Duodenal mucosa (tissue), 2 donors: ENCODE data around the gene IMMP2L.
"Not testable (repeated sequence)": the region's sequence is repeated elsewhere in the genome, so short reads cannot be mapped to it uniquely, and the experiment has no call there.

Experiments used
- H3K27ac ChIP-seq: one replicate; pipeline ENCODE4 v1.7.0; 2013; ENCODE audit warnings: low read depth, low read length
- H3K27me3 ChIP-seq, 2 donors: one replicate each; pipeline ENCODE4 v1.7.0; 2013; ENCODE audit warnings: low read length in 2 of 2, control low read depth in 1 of 2; ENCODE audit not compliant: insufficient read depth in 2 of 2, control insufficient read depth in 1 of 2
- H3K36me3 ChIP-seq, 2 donors: one replicate each; pipeline ENCODE4 v1.7.0; 2013; ENCODE audit warnings: low read length in 2 of 2, control low read depth in 1 of 2; ENCODE audit not compliant: insufficient read depth in 2 of 2, control insufficient read depth in 1 of 2
- H3K4me1 ChIP-seq, 2 donors: one replicate each; pipeline ENCODE4 v1.7.0; 2013; ENCODE audit warnings: low read length in 2 of 2, control low read depth in 1 of 2; ENCODE audit not compliant: insufficient read depth in 2 of 2, control insufficient read depth in 1 of 2
- H3K4me3 ChIP-seq, 2 donors: one replicate each; pipeline ENCODE4 v1.7.0; 2013; ENCODE audit warnings: low read length in 2 of 2, low read depth in 1 of 2
- H3K9ac ChIP-seq, 2 donors: one replicate each; pipeline ENCODE4 v1.7.0; 2013; ENCODE audit warnings: low read length in 2 of 2, low read depth in 1 of 2
- H3K9me3 ChIP-seq, 2 donors: one replicate each; pipeline ENCODE4 v1.7.0; 2013; ENCODE audit warnings: low read length in 2 of 2, control low read depth in 1 of 2; ENCODE audit not compliant: control insufficient read depth in 1 of 2

IMMP2L gene

GRCh38 chr7:111264981-111265380 is 297.3 kb downstream of the IMMP2L start:
- no peak overlapping the region for H3K9ac ChIP-seq
- H3K36me3 ChIP-seq = no peaks in the 10 kb centered on the region
- peaks cover 0 to 3% of the 10 kb centered on the region in 2 donors for H3K4me1 ChIP-seq
- H3K9me3 ChIP-seq = no peaks in the 10 kb centered on the region
- no peak overlapping the region for H3K27ac ChIP-seq
- H3K4me3 ChIP-seq = no peak overlapping the region
- no peaks in the 10 kb centered on the region for H3K27me3 ChIP-seq

DNA sequence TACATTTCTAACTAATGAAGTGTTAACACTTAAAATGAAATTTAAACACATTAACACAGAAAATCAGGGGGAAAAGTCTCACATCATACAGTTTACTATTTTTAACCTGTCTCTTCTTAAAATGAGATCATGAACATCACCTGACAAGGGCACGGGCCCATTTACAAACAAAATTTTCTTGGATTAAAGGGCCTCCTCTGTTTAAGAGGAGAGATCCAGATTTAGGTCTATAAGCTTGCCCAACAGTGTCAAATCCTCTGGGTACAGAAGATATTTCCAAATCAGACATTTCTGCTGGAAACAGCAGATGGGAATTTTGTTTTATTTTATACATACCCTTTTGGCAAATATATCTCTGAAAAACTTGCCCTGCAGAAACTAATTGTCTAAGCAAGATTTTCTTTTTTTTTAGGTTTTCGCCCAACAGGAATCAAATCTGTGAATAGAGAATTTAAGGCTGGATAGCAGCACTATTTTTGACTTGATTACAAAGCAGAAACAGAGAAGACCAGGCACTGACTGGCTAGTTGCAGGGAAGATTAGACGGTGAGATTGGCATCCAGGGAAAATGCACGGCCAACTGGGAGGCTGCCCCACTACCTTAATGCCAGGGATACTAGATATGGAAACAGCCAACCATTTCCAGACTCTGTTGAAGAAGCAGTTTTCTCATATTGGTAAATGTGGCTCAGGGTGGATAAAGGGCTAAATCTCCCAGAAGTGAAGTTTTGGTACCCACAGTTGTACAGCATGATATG is 298.0 kb downstream of the IMMP2L start:
- H3K4me1 ChIP-seq = peaks cover 0 to 3% of the 10 kb centered on the region in 2 donors
- H3K4me3 ChIP-seq = no peak overlapping the region
- no peaks in the 10 kb centered on the region for H3K27me3 ChIP-seq
- no peaks in the 10 kb centered on the region for H3K9me3 ChIP-seq
- no peaks in the 10 kb centered on the region for H3K36me3 ChIP-seq
- no peak overlapping the region for H3K9ac ChIP-seq
- no peak overlapping the region for H3K27ac ChIP-seq

DNA sequence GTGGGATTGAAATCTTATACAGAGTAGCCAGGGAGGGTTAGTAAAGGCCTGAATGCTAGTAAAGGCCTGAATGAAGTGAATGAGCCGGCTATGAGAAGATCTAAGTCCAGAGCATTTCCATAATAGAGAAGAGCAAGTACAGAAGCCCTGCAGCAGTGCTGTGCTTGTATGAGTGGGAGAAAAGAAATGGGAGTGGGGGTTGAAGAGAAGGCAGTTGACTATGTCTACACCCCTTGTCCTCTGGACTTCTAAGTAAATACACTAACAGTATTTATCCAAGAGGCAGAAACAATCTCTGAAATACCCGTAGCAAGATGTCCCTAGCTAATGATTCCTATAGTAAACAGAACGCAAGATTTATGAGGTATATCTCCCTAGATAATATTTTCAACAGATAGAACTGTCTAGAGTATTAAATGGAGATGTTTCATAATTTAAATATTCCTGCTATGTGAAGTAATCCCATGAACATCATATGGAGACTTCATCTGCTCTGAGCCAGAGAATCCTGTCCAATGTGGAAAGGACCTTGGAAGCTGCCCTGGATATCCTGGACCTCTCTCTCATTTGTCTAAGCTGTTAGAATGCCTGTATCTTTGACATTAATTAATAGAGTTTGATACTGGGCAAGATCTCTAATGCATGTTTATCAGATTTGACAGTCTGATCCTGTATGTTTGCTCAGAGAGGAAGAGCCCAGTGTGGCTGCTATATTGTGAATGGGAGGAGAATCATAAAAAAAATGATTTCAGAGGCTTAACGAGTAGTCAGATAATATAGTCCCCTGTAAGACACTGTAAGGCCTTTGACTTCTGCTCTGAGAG is 299.8 kb downstream of the IMMP2L start:
- no peak overlapping the region for H3K4me3 ChIP-seq
- H3K27ac ChIP-seq = no peak overlapping the region
- peaks cover 0 to 3% of the 10 kb centered on the region in 2 donors for H3K4me1 ChIP-seq
- H3K9me3 ChIP-seq = no peaks in the 10 kb centered on the region
- H3K9ac ChIP-seq = no peak overlapping the region
- H3K36me3 ChIP-seq = no peaks in the 10 kb centered on the region
- H3K27me3 ChIP-seq = no peaks in the 10 kb centered on the region

DNA sequence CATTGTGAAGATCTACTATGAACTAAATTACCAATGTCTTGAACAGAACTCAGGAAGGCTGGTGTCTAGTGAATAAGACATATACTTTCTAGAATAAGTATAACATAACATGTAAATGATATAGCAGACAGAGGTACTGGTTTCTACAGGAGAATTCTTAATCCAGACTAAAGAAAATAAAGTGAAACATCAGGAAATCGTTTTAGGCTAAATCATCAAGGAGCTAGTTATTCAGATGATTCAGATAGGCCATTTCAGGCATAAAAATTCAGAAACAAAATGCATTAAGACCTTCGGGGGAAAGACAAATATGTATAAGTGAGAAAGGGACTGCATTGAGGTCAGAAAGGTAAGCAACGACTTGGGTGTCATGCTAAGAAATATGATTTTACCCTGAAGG is 300.8 kb downstream of the IMMP2L start:
- peaks cover 0 to 3% of the 10 kb centered on the region in 2 donors for H3K4me1 ChIP-seq
- no peak overlapping the region for H3K4me3 ChIP-seq
- H3K36me3 ChIP-seq = no peaks in the 10 kb centered on the region
- no peaks in the 10 kb centered on the region for H3K27me3 ChIP-seq
- no peaks in the 10 kb centered on the region for H3K9me3 ChIP-seq
- no peak overlapping the region for H3K9ac ChIP-seq
- no peak overlapping the region for H3K27ac ChIP-seq

- no peaks in the 10 kb centered on the region for H3K36me3 ChIP-seq
- H3K27ac ChIP-seq = no peak overlapping the region
- no peaks in the 10 kb centered on the region for H3K4me1 ChIP-seq
- H3K4me3 ChIP-seq = no peak overlapping the region
- H3K9ac ChIP-seq = no peak overlapping the region
- no peaks in the 10 kb centered on the region for H3K27me3 ChIP-seq
- no peaks in the 10 kb centered on the region for H3K9me3 ChIP-seq
Measured at GRCh38 chr7:111259991-111260390, 302.3 kb downstream of the IMMP2L start.

- Histone ChIP-seq H3K36me3 (no peaks in the 10 kb centered on the region), H3K4me3 (no peak overlapping the region)
Measured at GRCh38 chr7:111256391-111256790, 305.9 kb downstream of the IMMP2L start.

DNA sequence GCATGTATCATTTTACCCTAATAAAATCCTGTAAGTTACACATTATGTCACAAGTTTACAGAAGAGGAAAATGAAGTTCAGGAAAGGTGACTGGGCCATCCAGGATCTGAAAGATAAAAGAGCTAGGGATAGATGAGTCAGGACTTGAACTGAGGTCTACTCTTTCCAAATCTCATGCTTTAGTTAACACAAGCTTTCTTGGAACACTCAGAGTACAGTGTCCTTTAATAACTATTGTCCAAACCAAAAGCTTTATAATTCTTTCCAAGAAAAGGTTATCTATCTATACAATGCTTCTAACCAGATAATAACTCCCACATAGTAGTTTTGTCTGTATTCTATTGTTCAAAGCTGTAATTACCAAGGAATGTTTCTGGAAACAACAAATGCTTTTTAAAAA is 306.7 kb downstream of the IMMP2L start:
- Histone ChIP-seq H3K9me3 (no peaks in the 10 kb centered on the region), H3K27ac (no peak overlapping the region), H3K9ac (no peak overlapping the region), H3K36me3 (no peaks in the 10 kb centered on the region), H3K4me3 (no peak overlapping the region), H3K4me1 (no peaks in the 10 kb centered on the region), H3K27me3 (no peaks in the 10 kb centered on the region)

More at GRCh38 chr7:111256391-111256790, 305.9 kb downstream of the IMMP2L start:
- Histone ChIP-seq H3K9ac (no peak overlapping the region), H3K27ac (no peak overlapping the region), H3K27me3 (no peaks in the 10 kb centered on the region), H3K4me1 (no peaks in the 10 kb centered on the region), H3K9me3 (no peaks in the 10 kb centered on the region)

GRCh38 chr7:111251365-111251764 is 310.9 kb downstream of the IMMP2L start:
- H3K4me1 ChIP-seq, H3K36me3 ChIP-seq, H3K4me3 ChIP-seq, H3K27ac ChIP-seq, H3K9ac ChIP-seq, H3K27me3 ChIP-seq, H3K9me3 ChIP-seq: not testable (repeated sequence)

- H3K9me3 ChIP-seq, H3K9ac ChIP-seq, H3K36me3 ChIP-seq, H3K4me1 ChIP-seq, H3K4me3 ChIP-seq, H3K27me3 ChIP-seq, H3K27ac ChIP-seq: not testable (repeated sequence)
Measured at GRCh38 chr7:111249807-111250206, 312.5 kb downstream of the IMMP2L start.

- Histone ChIP-seq H3K4me1 (peaks cover 0 to 12% of the 10 kb centered on the region in 2 donors), H3K9ac (no peak overlapping the region), H3K9me3 (no peaks in the 10 kb centered on the region), H3K27me3 (no peaks in the 10 kb centered on the region), H3K27ac (no peak overlapping the region), H3K4me3 (no peak overlapping the region), H3K36me3 (no peaks in the 10 kb centered on the region)
Measured at GRCh38 chr7:111242141-111242755, 320.0 kb downstream of the IMMP2L start.
